RWPE2 (cell line): ENCODE measurements around the gene C16orf92.

Source experiments
- ATAC-seq: fragments of 200-7000 bp; cut with Tn5 transposase; 3 replicates; pipeline ENCODE4 v1.9.1; 2021; ENCODE audit warnings: low read depth
- DNase-seq: peaks from one replicate; pipeline ENCODE4 v3.0.0-alpha.2; 2020; ENCODE audit warnings: low spot score
- H3K27ac ChIP-seq: fragments of 450-650 bp; 2 replicates; pipeline ENCODE4 v1.5.1; 2017; ENCODE audit warnings: mild to moderate bottlenecking; ENCODE audit not compliant: poor library complexity, severe bottlenecking
- H3K27me3 ChIP-seq: fragments of 250-450 bp; sonication (Bioruptor Pico); 2 replicates; pipeline ENCODE4 v1.5.1; 2021; ENCODE audit warnings: mild to moderate bottlenecking, moderate library complexity; ENCODE audit not compliant: insufficient read depth, poor library complexity, severe bottlenecking
- H3K36me3 ChIP-seq: fragments of 250-450 bp; sonication (Bioruptor Pico); 2 replicates; pipeline ENCODE4 v1.5.1; 2020; ENCODE audit warnings: low read depth, mild to moderate bottlenecking, moderate library complexity
- H3K4me1 ChIP-seq: fragments of 250-450 bp; sonication (Bioruptor Pico); 2 replicates; pipeline ENCODE4 v1.5.1; 2021; ENCODE audit warnings: mild to moderate bottlenecking, moderate library complexity; ENCODE audit not compliant: insufficient read depth, poor library complexity, severe bottlenecking
- H3K4me3 ChIP-seq: fragments of 250-450 bp; sonication (Bioruptor Pico); 2 replicates; pipeline ENCODE4 v1.5.1; 2021; ENCODE audit warnings: mild to moderate bottlenecking, moderate library complexity; ENCODE audit not compliant: severe bottlenecking
- H3K9me3 ChIP-seq: fragments of 250-450 bp; sonication (Bioruptor Pico); 2 replicates; pipeline ENCODE4 v1.5.1; 2021; ENCODE audit warnings: mild to moderate bottlenecking, moderate library complexity; ENCODE audit not compliant: severe bottlenecking
- CTCF ChIP-seq: fragments of 450-650 bp; IDR thresholded peaks from one replicate; pipeline ENCODE4 v1.5.1; 2017; ENCODE audit warnings: mild to moderate bottlenecking, moderate library complexity; ENCODE audit not compliant: poor library complexity, severe bottlenecking

C16orf92 gene

GRCh38 chr16:29994600-29995323 is 28.2 kb upstream of the C16orf92 start:
- ATAC-seq (peak; percentile 68), DNase-seq (peak; percentile 75)
- TF ChIP-seq CTCF, result no peak
- Histone ChIP-seq H3K4me3 (peak overlapping the region; percentile 77), H3K27me3 (no peaks in the 10 kb centered on the region), H3K9me3 (no peaks in the 10 kb centered on the region), H3K36me3 (peaks cover 24% of the 10 kb centered on the region), H3K4me1 (peaks cover 5% of the 10 kb centered on the region), H3K27ac (peak overlapping the region; percentile 89)

GRCh38 chr16:29995324-29995910 is 27.6 kb upstream of the C16orf92 start, which contains the start of gene HIRIP3:
Gene HIRIP3 (minus strand): TSS chr16:29995617. CDS start chr16:29995605, 12 bp downstream.
- peak; percentile 30 for ATAC-seq
- peak within 1 kb of the TSS; percentile 89 for H3K27ac ChIP-seq

GRCh38 chr16:29995911-29996765 is 26.9 kb upstream of the C16orf92 start, which contains the start of gene INO80E:
Gene INO80E (plus strand): TSS chr16:29996241. CDS start chr16:29996311, 70 bp downstream.
- Histone ChIP-seq H3K4me3 (peak within 1 kb of the TSS; percentile 77), H3K9me3 (no peaks in the 10 kb centered on the region), H3K27ac (peak within 1 kb of the TSS; percentile 89), H3K36me3 (peaks cover 23% of the 10 kb centered on the region), H3K27me3 (no peaks in the 10 kb centered on the region), H3K4me1 (peaks cover 5% of the 10 kb centered on the region)
- DNase-seq (peak; percentile 98), ATAC-seq (peak; percentile 87)
- TF ChIP-seq CTCF, result no peak

More at GRCh38 chr16:29995324-29995910, 27.6 kb upstream of the C16orf92 start, which contains the start of gene HIRIP3:
- peak; percentile 86 for DNase-seq
- no peak for TF ChIP-seq CTCF
- no peaks in the 10 kb centered on the region for H3K9me3 ChIP-seq
- no peaks in the 10 kb centered on the region for H3K27me3 ChIP-seq
- peaks cover 19% of the 10 kb centered on the region for H3K36me3 ChIP-seq
- H3K4me1 ChIP-seq, result peaks cover 5% of the 10 kb centered on the region
- peak within 1 kb of the TSS; percentile 77 for H3K4me3 ChIP-seq

GRCh38 chr16:29996766-29997250 is 26.2 kb upstream of the C16orf92 start:
- Histone ChIP-seq H3K27me3 (no peaks in the 10 kb centered on the region), H3K27ac (peak overlapping the region; percentile 89), H3K36me3 (peaks cover 23% of the 10 kb centered on the region), H3K4me1 (peaks cover 5% of the 10 kb centered on the region), H3K9me3 (no peaks in the 10 kb centered on the region), H3K4me3 (peak overlapping the region; percentile 77)
- TF ChIP-seq CTCF, result no peak
- DNase-seq (no peak), ATAC-seq (no peak)
